ENCODE results near the gene THSD4.

THSD4 gene

DNA sequence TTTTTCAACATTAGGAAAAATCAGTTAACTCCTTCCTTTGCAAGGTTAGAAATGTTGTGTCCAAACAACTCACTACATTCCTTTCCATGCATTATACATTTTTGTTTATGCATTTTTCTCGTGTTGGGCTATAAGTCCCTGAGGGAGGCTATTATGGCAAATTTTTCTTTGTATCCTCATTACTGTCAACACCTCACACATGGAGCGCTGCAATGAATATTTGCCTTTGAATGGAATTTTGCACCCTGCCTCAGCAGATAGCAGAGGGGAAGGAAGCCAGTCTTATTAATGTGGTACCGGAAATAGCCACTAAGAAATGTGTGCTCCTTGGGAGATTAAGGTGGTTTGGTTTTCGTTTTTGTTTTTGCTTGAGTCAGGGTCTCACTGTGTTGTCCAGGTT, 134.7 kb downstream of the THSD4 start:
- H3K79me2 ChIP-seq (ENCODE audit: insufficient read depth, low read length): no peaks in the 10 kb centered on the region
- H3K4me2 ChIP-seq (ENCODE audit: low read depth, low read length, poor library complexity, severe bottlenecking): no peak overlapping the region
- no peak overlapping the region for H3K4me3 ChIP-seq (ENCODE audit: low read length, poor library complexity, severe bottlenecking)

DNA sequence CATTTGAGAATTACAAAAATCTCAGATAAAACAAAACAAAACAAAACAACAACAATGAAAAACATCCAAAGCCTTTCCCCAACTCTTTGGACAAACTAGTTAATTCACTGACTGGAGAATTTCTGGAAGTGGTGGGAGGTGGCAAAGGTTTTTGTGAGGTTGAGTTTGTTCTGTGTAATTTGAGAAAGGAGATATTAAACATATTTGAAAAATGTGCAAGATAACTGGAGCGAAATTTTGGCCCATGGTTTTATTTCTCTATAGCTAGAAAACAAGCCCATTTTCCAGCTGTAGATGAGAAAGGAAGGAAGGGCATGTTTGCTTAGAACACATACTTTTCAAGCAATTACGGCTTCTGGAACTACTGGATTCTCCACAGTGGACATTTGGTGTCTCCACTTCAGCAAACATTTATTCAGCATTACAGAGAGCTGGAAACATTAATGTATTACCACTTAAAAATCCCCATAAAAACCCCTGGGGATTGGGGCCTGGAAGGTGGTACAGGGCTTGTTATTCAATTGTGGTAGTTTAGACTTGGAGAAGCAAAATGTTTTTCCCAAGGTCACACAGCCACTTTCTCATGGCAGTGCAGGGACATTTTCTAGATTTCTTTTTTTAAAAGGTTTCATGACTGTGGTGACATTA, 135.8 kb downstream of the THSD4 start:
- no peaks in the 10 kb centered on the region for H3K79me2 ChIP-seq (ENCODE audit: insufficient read depth, low read length)
- no peak for TF ChIP-seq EZH2phosphoT487 (IDR thresholded peaks at IDR 0.05; ENCODE audit: borderline replicate concordance)

More for the DNA sequence above, 134.7 kb downstream of the THSD4 start:
- H3F3A ChIP-seq (ENCODE audit: low read depth): no peaks in the 10 kb centered on the region
- no peaks in the 10 kb centered on the region for H3K4me1 ChIP-seq (ENCODE audit: insufficient read depth, low read length, poor library complexity, severe bottlenecking)
- no peaks in the 10 kb centered on the region for H3K9me2 ChIP-seq (replicated peaks; ENCODE audit: low read depth, low read length)
- H3K9me3 ChIP-seq (ENCODE audit: insufficient read depth, low read depth, low read length): no peaks in the 10 kb centered on the region
- H4K20me1 ChIP-seq (ENCODE audit: insufficient read depth, low read length, poor library complexity, severe bottlenecking): no peaks in the 10 kb centered on the region
- H3K36me3 ChIP-seq (ENCODE audit: insufficient read depth, low read length): no peaks in the 10 kb centered on the region
- TF ChIP-seq, protein P1, sequence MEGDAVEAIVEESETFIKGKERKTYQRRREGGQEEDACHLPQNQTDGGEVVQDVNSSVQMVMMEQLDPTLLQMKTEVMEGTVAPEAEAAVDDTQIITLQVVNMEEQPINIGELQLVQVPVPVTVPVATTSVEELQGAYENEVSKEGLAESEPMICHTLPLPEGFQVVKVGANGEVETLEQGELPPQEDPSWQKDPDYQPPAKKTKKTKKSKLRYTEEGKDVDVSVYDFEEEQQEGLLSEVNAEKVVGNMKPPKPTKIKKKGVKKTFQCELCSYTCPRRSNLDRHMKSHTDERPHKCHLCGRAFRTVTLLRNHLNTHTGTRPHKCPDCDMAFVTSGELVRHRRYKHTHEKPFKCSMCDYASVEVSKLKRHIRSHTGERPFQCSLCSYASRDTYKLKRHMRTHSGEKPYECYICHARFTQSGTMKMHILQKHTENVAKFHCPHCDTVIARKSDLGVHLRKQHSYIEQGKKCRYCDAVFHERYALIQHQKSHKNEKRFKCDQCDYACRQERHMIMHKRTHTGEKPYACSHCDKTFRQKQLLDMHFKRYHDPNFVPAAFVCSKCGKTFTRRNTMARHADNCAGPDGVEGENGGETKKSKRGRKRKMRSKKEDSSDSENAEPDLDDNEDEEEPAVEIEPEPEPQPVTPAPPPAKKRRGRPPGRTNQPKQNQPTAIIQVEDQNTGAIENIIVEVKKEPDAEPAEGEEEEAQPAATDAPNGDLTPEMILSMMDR (conservative IDR thresholded peaks at IDR 0.05; ENCODE audit: low read length): no peak
- TF ChIP-seq EZH2phosphoT487 (IDR thresholded peaks at IDR 0.05; ENCODE audit: borderline replicate concordance): no peak
- H3K27me3 ChIP-seq (ENCODE audit: insufficient read depth, low read length, poor library complexity, severe bottlenecking): no peaks in the 10 kb centered on the region
- no peak overlapping the region for H3K9ac ChIP-seq (ENCODE audit: low read depth, low read length, poor library complexity, severe bottlenecking)
- H2AFZ ChIP-seq (ENCODE audit: low read length): no peak overlapping the region

DNA sequence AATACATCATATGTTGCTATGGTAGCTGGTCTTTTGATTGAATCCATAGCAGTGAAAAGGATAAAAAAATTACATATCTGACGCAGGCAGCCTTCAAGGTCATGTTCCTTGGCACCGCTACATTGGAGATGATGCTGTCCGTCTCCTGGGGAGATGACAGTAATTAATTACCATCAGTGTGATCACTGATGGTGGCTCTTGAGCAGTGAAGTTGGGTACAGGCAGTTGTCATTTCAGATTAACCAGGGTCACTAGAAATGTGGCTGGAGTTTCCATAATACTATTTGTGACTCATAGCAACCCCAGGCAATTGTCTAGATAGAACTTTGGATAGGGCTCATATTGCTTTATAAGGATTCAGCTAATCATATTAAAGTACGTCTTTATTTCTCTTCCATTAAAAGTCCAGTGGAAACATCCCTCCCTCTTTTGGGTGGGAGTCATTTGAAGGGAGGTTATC, 136.3 kb downstream of the THSD4 start:
- Histone ChIP-seq H3K27me3 (ENCODE audit: insufficient read depth, low read length, poor library complexity, severe bottlenecking) (no peaks in the 10 kb centered on the region), H3K79me2 (ENCODE audit: insufficient read depth, low read length) (no peaks in the 10 kb centered on the region), H3K4me3 (ENCODE audit: low read length, poor library complexity, severe bottlenecking) (no peak overlapping the region), H3K9me3 (ENCODE audit: insufficient read depth, low read depth, low read length) (no peaks in the 10 kb centered on the region), H4K20me1 (ENCODE audit: insufficient read depth, low read length, poor library complexity, severe bottlenecking) (no peaks in the 10 kb centered on the region), H3F3A (ENCODE audit: low read depth) (no peaks in the 10 kb centered on the region), H3K9ac (ENCODE audit: low read depth, low read length, poor library complexity, severe bottlenecking) (no peak overlapping the region), H3K4me1 (ENCODE audit: insufficient read depth, low read length, poor library complexity, severe bottlenecking) (no peaks in the 10 kb centered on the region), H2AFZ (ENCODE audit: low read length) (no peak overlapping the region), H3K9me2 (replicated peaks; ENCODE audit: low read depth, low read length) (no peaks in the 10 kb centered on the region), H3K4me2 (ENCODE audit: low read depth, low read length, poor library complexity, severe bottlenecking) (no peak overlapping the region), H3K36me3 (ENCODE audit: insufficient read depth, low read length) (no peaks in the 10 kb centered on the region)
- TF ChIP-seq, protein P1 (conservative IDR thresholded peaks at IDR 0.05; ENCODE audit: low read length): no peak
- no peak for TF ChIP-seq EZH2phosphoT487 (IDR thresholded peaks at IDR 0.05; ENCODE audit: borderline replicate concordance)

More for the DNA sequence above, 135.8 kb downstream of the THSD4 start:
- Histone ChIP-seq H4K20me1 (ENCODE audit: insufficient read depth, low read length, poor library complexity, severe bottlenecking) (no peaks in the 10 kb centered on the region), H3K4me3 (ENCODE audit: low read length, poor library complexity, severe bottlenecking) (no peak overlapping the region), H3F3A (ENCODE audit: low read depth) (no peaks in the 10 kb centered on the region), H3K27me3 (ENCODE audit: insufficient read depth, low read length, poor library complexity, severe bottlenecking) (no peaks in the 10 kb centered on the region), H3K9me3 (ENCODE audit: insufficient read depth, low read depth, low read length) (no peaks in the 10 kb centered on the region), H3K4me1 (ENCODE audit: insufficient read depth, low read length, poor library complexity, severe bottlenecking) (no peaks in the 10 kb centered on the region), H3K36me3 (ENCODE audit: insufficient read depth, low read length) (no peaks in the 10 kb centered on the region), H3K9ac (ENCODE audit: low read depth, low read length, poor library complexity, severe bottlenecking) (no peak overlapping the region), H2AFZ (ENCODE audit: low read length) (no peak overlapping the region), H3K9me2 (replicated peaks; ENCODE audit: low read depth, low read length) (no peaks in the 10 kb centered on the region), H3K4me2 (ENCODE audit: low read depth, low read length, poor library complexity, severe bottlenecking) (no peak overlapping the region)

All from Loucy (cell line).